PC-9 (cell line): Measurements from ENCODE around the gene THSD7B. TPM values are rescaled to one million over a fixed set of nuclear protein-coding genes. Genes with fewer than 3 reads are reported as not detected.

Source experiments
- BruUV-seq: library from RNA; stranded (reverse); fragments of 400-500 nt; replicated peaks from 2 replicates; lab custom pipeline; 2021; lab: Mats Ljungman, UMichigan
- CTCF ChIA-PET: fragments of 300-600 bp; sonication (Branson Sonifier 250); formaldehyde crosslinking; loops from one replicate; lab custom pipeline; 2022; ENCODE audit warnings: antibody characterized with exemption; lab: Charles Lee
- POLR2A ChIA-PET: fragments of 300-600 bp; sonication (Branson Sonifier 250); formaldehyde crosslinking; loops from one replicate; lab custom pipeline; 2022; ENCODE audit warnings: antibody characterized with exemption; ENCODE audit not compliant: unreplicated experiment; lab: Charles Lee
- DNase-seq, 2 experiments: peaks; one replicate each; pipeline versions ENCODE4 v3.0.0 to v3.0.0-alpha.2; 2015 to 2022; ENCODE audit warnings: mixed read lengths in 1 of 2
- H2AFZ ChIP-seq: fragments of 200-600 bp; sonication (generic); 2 replicates; pipeline ENCODE4 v1.8.1; 2017; ENCODE audit warnings: antibody characterized with exemption
- H3F3A ChIP-seq: fragments of 200-600 bp; sonication (generic); 2 replicates; pipeline ENCODE4 v1.8.1; 2017; ENCODE audit warnings: antibody characterized with exemption, mild to moderate bottlenecking, low read depth; ENCODE audit not compliant: insufficient read depth
- H3K27ac ChIP-seq: fragments of 200-600 bp; sonication (generic); 2 replicates; pipeline ENCODE4 v1.6.1; 2016; ENCODE audit warnings: mixed run types
- H3K27me3 ChIP-seq: fragments of 200-600 bp; sonication (generic); 2 replicates; pipeline ENCODE4 v1.6.1; 2016; ENCODE audit warnings: low read depth, mixed run types; ENCODE audit not compliant: insufficient read depth
- H3K36me3 ChIP-seq: fragments of 200-600 bp; sonication (generic); 2 replicates; pipeline ENCODE4 v1.6.1; 2016; ENCODE audit warnings: low read depth, mixed run types
- H3K4me1 ChIP-seq: fragments of 200-600 bp; sonication (generic); replicated peaks from 2 replicates; pipeline ENCODE4 v1.6.1; 2016; ENCODE audit warnings: mixed run types; ENCODE audit not compliant: insufficient read depth
- H3K4me2 ChIP-seq: fragments of 200-600 bp; sonication (generic); 2 replicates; pipeline ENCODE4 v1.6.1; 2017; ENCODE audit warnings: mixed run types
- H3K4me3 ChIP-seq: fragments of 200-600 bp; sonication (generic); 2 replicates; pipeline ENCODE4 v1.6.1; 2016; ENCODE audit warnings: mixed run types
- H3K79me2 ChIP-seq: fragments of 200-600 bp; sonication (generic); 2 replicates; pipeline ENCODE4 v1.6.1; 2017; ENCODE audit warnings: low read depth, mixed run types
- H3K9me2 ChIP-seq: fragments of 200-600 bp; sonication (generic); 2 replicates; pipeline ENCODE4 v1.8.1; 2017; ENCODE audit warnings: mild to moderate bottlenecking; ENCODE audit not compliant: insufficient read depth
- H3K9me3 ChIP-seq: fragments of 200-600 bp; sonication (generic); 2 replicates; pipeline ENCODE4 v1.8.1; 2016; ENCODE audit warnings: low read depth; ENCODE audit not compliant: insufficient read depth
- H4K20me1 ChIP-seq: fragments of 200-600 bp; sonication (generic); 2 replicates; pipeline ENCODE4 v1.8.1; 2017; ENCODE audit not compliant: insufficient read depth
- EZH2 ChIP-seq: fragments of 200-600 bp; sonication (generic); IDR thresholded peaks from 2 replicates; pipeline ENCODE4 v1.8.0; 2017; ENCODE audit warnings: antibody characterized with exemption, low read depth
- intact Hi-C: fragments of 100-400 bp; cut with micrococcal nuclease; formaldehyde crosslinking; loops from one replicate; pipeline ENCODE4 v1.10.0; 2022; ENCODE audit not compliant: unreplicated experiment
- total RNA-seq: library from RNA; stranded (reverse); gene quantifications from 2 replicates; pipeline ENCODE4 v1.2.3, GENCODE V29; 2021
- TF ChIP-seq, protein P1 (sequence below): fragments of 200-600 bp; sonication (generic); conservative IDR thresholded peaks from 2 replicates; pipeline ENCODE4 v1.6.1; 2017; ENCODE audit warnings: mixed run types, antibody characterized with exemption, mild to moderate bottlenecking, moderate library complexity

THSD7B gene
- total RNA-seq, 1 experiment from 2014 or later = not detected

DNA sequence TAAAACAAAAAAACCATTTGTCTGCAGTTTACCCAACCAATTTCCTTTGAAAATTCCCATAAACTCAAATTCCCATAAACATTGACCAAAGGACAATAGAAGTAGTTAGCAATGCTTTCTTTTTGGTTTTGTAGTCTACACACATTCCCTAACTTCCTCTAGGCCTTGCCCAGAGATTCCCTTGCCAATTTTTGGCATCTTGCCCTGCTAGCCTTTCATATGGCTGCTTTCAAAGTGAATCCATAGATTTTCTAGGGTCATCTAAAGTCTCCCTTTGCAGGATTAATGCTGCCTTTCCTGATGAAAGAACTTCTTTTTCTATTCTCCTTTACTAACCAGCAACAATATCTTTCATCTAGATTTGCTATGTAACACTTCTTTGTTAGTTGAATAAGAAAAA lies 33.4 kb downstream of the THSD7B start:
- H3K9me3 ChIP-seq = no peaks in the 10 kb centered on the region
- no peaks in the 10 kb centered on the region for H3K9me2 ChIP-seq
- no peak overlapping the region for H3K27ac ChIP-seq
- no peak for TF ChIP-seq EZH2
- TF ChIP-seq, protein P1, sequence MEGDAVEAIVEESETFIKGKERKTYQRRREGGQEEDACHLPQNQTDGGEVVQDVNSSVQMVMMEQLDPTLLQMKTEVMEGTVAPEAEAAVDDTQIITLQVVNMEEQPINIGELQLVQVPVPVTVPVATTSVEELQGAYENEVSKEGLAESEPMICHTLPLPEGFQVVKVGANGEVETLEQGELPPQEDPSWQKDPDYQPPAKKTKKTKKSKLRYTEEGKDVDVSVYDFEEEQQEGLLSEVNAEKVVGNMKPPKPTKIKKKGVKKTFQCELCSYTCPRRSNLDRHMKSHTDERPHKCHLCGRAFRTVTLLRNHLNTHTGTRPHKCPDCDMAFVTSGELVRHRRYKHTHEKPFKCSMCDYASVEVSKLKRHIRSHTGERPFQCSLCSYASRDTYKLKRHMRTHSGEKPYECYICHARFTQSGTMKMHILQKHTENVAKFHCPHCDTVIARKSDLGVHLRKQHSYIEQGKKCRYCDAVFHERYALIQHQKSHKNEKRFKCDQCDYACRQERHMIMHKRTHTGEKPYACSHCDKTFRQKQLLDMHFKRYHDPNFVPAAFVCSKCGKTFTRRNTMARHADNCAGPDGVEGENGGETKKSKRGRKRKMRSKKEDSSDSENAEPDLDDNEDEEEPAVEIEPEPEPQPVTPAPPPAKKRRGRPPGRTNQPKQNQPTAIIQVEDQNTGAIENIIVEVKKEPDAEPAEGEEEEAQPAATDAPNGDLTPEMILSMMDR = no peak
- H3K4me1 ChIP-seq = no peaks in the 10 kb centered on the region
- H2AFZ ChIP-seq = no peak overlapping the region
- no peaks in the 10 kb centered on the region for H3K27me3 ChIP-seq
- no peak overlapping the region for H3K4me2 ChIP-seq
- no peaks in the 10 kb centered on the region for H4K20me1 ChIP-seq
- no peak overlapping the region for H3K4me3 ChIP-seq
- ChIA-PET CTCF (no interaction called here), POLR2A (no interaction called here)
- H3F3A ChIP-seq = no peaks in the 10 kb centered on the region
- H3K36me3 ChIP-seq = no peaks in the 10 kb centered on the region
- no TSS peak for BruUV-seq
- H3K79me2 ChIP-seq = no peaks in the 10 kb centered on the region
- DNase-seq = no peak
- intact Hi-C loops = no loop called here

DNA sequence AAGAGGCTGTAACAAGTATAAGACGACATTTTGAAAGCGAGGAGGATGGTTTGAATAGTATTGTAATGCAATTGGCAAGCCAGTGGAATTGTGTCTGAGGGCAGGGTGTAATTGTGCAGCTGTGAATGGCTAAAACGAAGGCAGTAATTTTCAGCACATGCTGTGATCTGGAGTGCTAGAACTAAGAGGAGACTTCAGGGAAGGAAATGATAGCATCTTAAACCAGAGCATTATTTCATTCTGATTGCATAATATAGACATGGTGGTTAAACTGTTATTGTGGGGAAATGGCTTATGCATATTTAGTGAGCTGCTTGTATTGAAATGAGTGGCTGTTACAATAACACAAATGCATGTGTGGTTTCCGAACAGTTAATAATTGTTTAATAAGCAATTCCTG lies 36.3 kb downstream of the THSD7B start:
- H3K4me1 ChIP-seq = no peaks in the 10 kb centered on the region
- CTCF ChIA-PET = no interaction called here

DNA sequence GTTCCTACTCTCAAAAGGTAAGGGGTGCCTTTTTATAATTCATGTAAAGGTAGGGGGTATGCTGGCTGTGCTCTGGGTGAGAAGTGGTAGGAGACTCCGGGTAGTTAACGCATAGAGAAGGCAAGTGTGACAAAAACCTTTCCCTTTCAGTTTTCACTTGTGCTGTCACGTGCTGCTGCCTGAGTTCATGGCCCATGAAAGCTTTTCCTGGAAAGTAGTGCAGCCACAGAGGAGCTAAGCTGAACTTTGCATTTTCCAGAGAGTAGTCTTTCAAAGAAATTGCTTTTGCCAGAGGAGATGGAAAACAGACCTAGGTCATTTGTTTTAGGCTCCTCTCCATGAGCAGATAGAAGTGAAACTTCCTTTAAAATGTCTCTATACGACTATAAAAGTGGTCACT lies 44.7 kb downstream of the THSD7B start:
- H3K27me3 ChIP-seq = 0 out of 2 replicates have a peak, but pooled peaks cover 4% of the 10 kb centered on the region
- BruUV-seq = no TSS peak
- no peak overlapping the region for H3K4me2 ChIP-seq
- intact Hi-C loops = no loop called here
- no peak for DNase-seq
- no peak for TF ChIP-seq EZH2
- TF ChIP-seq, protein P1 = no peak
- no peaks in the 10 kb centered on the region for H4K20me1 ChIP-seq
- no peaks in the 10 kb centered on the region for H3F3A ChIP-seq
- POLR2A ChIA-PET = no interaction called here
- H3K27ac ChIP-seq = no peak overlapping the region
- H3K79me2 ChIP-seq = no peaks in the 10 kb centered on the region
- CTCF ChIA-PET = interaction anchor here (0.6 kb wide), 1 partner anchor 10 kb away, joined by 4 read pairs; no protein-coding TSS in a partner anchor
- H2AFZ ChIP-seq = no peak overlapping the region
- H3K4me3 ChIP-seq = no peak overlapping the region
- H3K9me3 ChIP-seq = no peaks in the 10 kb centered on the region
- no peaks in the 10 kb centered on the region for H3K36me3 ChIP-seq
- H3K9me2 ChIP-seq = no peaks in the 10 kb centered on the region
- no peaks in the 10 kb centered on the region for H3K4me1 ChIP-seq

More for the DNA sequence above, 36.3 kb downstream of the THSD7B start:
- no peaks in the 10 kb centered on the region for H3K27me3 ChIP-seq
- no peak overlapping the region for H3K4me2 ChIP-seq
- DNase-seq = no peak
- no peak overlapping the region for H2AFZ ChIP-seq
- H3K27ac ChIP-seq = no peak overlapping the region
- no peaks in the 10 kb centered on the region for H3K9me2 ChIP-seq
- no peak overlapping the region for H3K4me3 ChIP-seq
- H3K9me3 ChIP-seq = no peaks in the 10 kb centered on the region
- TF ChIP-seq, protein P1 = no peak
- TF ChIP-seq EZH2 = no peak
- H3K36me3 ChIP-seq = no peaks in the 10 kb centered on the region
- no peaks in the 10 kb centered on the region for H3K79me2 ChIP-seq
- no peaks in the 10 kb centered on the region for H3F3A ChIP-seq
- intact Hi-C loops = no loop called here
- POLR2A ChIA-PET = no interaction called here
- no TSS peak for BruUV-seq
- H4K20me1 ChIP-seq = no peaks in the 10 kb centered on the region
